ENCODE data around the gene PLXND1. TPM values are rescaled to one million over a fixed set of nuclear protein-coding genes. Genes with fewer than 3 reads are reported as not detected.

Gene PLXND1
- total RNA-seq, 1 donor from 2014 or later = 319 TPM

DNA sequence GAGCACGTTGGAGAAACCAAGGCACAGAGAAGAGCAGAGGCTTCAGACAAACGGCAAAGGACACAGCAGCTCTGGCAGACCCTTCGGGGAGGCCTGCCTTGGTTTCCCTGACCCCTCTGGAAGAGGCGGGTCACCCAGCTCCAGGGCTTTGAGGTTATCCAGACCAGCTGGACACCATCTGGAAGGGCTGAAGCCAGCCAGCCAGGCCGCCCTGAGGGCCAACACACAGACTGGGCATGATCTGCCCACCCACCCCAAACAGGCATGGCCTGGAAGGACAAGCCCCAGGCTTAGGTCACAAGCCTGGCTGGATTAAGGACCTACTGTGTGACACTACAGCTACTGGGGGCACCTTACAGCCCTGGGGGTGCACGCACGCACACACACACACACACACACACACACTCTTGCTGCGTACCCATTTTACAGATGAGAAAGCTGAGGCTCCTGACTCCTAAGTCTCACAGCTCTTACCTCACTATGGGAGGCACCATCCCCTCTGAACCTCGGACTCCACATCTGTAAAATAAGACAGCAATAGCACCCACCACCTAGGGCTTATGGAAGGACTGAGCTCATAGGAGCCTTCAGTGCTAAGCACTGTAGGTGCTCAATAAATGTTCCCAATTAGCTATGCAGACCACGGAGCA lies 10.8 kb downstream of the PLXND1 start:
- intact Hi-C loops (cut with DNase I) = no loop called here
- ATAC-seq (no peak), DNase-seq (ENCODE audit: low spot score) (no peak)

DNA sequence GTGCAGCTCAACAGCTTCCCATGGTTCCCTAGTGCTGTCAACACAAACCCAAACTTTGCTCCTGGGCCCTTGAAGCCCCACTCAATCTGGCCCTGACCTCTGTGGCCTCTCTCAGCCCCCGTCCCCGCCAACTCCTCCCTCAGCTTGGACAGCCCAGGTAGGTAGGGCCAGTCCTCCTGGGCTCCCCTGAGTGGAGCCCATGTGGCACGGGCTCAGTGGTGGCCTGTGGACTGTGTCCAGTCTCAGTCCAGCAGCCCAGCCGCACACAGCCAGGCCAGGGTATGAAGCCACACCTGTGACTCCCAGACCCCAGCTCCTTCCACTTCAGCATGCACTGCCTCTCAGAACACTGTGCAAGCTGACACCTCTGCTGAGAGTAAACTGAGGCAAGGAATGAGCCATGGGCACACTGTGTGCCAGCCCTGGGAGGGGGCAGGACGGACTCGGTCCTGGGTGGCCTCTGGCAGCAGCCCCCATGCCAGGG lies 11.5 kb downstream of the PLXND1 start:
- no peak for DNase-seq (ENCODE audit: low spot score)
- ATAC-seq = no peak
- intact Hi-C loops (cut with DNase I) = no loop called here

DNA sequence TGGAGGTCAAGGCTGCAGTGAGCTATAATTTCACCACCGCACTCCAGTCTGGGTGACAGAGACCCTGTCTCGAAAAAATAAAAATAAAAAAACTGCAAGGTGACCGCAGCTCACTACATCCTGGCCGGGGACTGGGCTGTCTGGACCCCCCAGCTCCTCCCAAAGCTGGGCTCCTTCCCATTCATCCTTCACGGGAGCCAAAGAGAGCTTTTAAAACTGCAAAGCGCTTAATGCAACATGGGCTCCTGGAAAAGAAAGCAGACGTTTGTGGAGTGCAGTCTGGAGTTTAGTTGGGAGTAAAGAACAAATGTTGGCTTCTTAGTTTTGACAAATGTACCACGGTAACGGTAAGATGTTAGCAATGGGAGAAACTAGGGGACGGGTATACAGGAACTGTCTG lies 12.1 kb downstream of the PLXND1 start:
- no peak for DNase-seq (ENCODE audit: low spot score)
- intact Hi-C loops (cut with DNase I) = no loop called here
- no peak for ATAC-seq

DNA sequence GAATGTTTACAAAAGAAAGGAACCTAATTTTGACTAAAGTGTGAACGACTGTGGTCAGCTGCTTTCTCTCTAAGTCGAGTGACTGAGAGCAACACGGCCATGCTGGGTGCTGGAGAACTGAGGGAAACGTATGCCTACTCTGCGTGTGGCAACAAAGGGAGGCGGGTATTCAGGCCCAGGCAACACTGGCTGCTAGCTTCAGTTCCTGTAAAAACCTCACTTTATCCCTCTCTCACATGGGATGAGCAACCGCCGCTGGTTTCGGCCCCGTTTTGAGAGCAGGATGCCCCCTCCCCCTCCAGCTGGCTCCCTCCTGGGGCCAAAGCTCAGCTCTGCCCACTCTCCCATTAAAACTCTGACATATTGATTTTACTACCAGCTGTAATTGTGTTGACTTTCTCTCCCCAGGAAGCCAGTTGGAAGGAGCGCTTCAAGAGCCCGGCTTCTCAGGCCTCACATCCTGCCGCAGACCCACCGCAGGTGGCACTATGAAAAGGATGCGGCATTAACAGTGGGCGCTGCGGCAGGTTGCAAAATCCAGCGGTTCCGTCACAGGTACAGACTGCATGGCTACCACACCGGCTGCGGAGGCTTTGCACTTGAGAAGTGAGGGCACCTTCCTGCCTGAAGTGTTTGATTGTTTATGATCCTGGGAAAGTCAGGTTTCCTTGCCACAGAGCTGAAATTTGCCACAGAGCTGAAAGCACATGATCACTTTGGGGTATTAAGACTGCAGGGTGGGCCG lies 12.7 kb downstream of the PLXND1 start:
- intact Hi-C loops (cut with DNase I) = no loop called here
- ATAC-seq = no peak
- DNase-seq (ENCODE audit: low spot score) = no peak

DNA sequence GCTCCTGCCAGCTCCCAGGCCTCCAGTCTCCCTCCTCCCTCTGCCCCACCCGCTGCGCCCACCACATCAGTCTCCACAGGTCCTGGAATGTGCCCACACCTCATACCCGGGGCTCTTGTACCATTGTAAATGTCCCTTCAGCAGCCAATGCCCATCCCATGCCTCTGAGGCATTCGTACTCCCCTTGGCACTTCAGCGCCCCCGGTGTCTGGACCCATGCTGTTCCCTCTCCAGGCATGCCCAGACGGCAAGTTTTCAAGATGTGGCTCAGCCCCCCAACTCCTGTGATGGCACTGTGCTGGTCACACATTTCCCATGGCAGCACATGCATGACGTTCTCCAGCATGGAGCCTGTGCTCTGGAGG lies 13.3 kb downstream of the PLXND1 start:
- intact Hi-C loops (cut with DNase I) = no loop called here
- DNase-seq (ENCODE audit: low spot score) = no peak
- no peak for ATAC-seq

DNA sequence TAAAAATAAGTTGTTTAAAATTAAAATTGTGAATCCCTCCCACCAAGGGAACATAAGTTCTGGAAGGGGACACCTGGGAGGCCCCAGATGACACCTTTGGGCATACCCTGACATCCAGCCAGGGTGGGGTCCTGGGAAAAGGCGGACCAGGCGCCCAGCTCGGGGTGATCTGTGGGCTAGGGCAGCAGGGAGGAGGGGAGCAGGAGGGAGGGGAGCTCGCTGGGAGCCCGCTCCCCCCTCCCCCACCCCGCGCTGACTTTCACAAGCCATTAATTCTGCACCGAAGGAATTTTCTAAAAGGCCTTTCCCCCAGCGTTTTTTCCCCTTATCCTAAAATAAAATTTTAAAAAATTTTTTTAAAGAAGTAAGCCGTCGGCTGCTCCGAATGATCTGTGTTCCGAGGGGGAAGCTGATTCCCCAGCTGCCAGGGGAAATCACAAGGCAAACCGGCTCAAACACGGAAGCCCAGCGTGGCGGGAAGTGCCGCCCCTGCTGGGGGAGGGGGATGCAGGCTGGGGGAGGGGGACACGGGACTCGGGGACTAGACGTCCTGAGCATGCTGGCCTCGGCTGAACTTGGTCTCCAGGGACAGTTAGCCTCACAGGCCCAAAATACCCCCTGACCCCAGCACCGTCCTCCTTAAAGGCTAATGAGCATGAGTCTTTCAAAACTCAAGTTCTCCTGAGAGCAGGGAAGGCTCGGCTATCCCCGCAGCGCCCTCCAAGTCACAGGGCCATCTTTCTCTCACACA lies 13.9 kb downstream of the PLXND1 start:
- intact Hi-C loops (cut with DNase I) = no loop called here
- ATAC-seq = peak; percentile 8
- DNase-seq (ENCODE audit: low spot score) = peak; percentile 87

DNA sequence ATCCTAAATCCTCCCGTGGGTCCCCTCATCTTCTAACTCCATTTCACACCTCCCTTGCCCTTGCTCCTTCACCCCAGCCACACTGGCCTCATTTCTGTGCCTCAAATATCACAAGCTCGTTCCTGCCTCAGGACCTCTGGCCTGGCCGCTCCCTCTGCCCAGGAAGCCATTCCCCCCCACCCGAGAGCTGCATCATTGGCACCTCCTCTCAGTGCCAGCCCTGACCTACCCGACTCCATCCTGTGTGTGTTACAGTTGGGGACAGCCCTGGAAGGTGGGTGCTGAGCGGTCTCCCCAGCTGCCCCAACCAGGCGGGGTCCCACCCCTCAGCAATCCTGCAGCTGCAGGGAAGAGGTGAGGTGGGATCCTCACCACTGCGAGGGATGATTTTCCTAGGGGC lies 14.5 kb downstream of the PLXND1 start:
- DNase-seq (ENCODE audit: low spot score) = no peak
- intact Hi-C loops (cut with DNase I) = no loop called here
- no peak for ATAC-seq

DNA sequence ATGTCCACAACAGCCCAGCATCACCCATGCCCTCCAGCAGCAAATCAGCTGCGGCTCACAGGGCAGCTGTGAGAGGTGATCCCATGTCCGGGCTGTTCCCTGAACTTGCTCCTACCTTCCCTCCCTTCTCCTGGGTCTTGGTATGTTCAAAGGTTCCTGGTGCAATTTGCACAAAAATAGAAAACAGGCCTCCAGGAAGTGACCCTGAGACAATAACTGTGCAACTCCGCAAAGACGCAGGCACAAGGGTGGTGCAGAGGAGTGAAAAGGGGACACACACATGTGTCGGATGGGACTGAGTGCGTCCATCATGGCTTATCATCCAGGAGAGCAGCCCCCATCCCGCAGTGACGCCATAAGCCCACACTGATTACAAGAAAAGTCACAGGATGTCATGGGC lies 16.3 kb downstream of the PLXND1 start:
- no peak for DNase-seq (ENCODE audit: low spot score)
- no peak for ATAC-seq
- intact Hi-C loops (cut with DNase I) = no loop called here

DNA sequence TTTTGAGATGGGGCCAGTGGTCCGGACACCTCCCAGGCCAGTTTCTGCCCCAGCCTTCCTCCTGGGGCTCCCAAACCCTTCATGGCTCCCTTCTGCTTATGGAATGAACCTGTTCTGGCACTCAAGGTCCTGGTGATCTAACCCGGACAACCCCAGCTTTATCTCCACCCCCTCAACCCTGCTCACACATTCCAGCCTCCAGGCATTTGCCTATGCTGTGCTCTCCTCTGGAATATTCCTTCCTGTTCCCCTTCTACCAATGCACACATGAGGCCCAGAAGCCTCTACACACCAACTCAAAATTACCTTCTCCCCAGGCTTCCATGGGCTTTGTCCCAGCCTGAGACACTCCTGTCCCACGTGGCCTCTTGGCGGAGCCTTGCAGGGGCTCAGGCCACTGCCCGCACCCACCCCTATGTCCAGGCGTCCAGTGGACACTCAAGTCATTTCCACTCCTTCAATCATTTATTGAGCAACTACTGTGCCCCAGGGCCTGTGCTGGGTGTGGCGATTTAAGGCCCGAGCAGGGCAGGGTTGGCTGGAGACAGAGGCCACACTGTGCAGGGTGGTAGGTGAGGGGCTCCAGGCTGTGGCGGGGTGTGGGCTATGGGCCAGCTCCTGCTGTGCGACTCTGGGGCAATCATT lies 18.8 kb downstream of the PLXND1 start:
- DNase-seq (ENCODE audit: low spot score) (no peak), ATAC-seq (no peak)
- intact Hi-C loops (cut with DNase I) = no loop called here

DNA sequence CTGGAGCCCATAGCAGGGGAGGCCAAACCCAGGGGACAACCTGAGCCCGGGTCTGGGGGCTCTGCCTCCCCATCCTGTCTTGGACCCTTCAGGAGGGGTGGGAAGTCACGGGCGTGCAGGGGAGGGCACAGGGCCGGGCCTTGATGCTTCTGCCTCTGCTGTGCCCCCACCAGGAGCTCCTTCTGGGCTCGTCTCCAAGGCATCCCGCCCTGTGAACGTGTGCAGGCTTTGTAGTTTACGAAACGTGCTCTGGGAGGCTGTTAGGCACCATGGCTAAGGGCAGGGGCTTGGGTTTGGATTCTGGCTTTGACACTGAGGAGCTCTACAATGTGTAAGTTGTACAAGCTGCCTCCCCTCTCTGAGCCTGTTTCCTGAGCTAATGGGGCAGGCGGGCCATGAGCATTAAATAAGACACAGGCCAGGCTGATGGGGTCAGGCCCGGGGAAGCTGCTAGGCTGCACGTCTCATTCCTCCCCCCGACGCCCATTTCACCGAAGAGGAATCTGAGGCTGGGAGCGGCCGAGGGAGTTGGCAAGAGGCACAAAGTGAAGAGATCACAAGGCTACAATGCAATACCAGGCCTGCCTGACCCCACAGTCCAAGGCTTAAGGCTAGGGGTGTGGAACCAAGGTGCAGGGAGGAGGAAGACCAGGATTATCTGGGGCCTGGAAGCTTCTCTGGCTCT lies 19.6 kb downstream of the PLXND1 start:
- no peak for DNase-seq (ENCODE audit: low spot score)
- ATAC-seq = peak; percentile 84
- intact Hi-C loops (cut with DNase I) = no loop called here

DNA sequence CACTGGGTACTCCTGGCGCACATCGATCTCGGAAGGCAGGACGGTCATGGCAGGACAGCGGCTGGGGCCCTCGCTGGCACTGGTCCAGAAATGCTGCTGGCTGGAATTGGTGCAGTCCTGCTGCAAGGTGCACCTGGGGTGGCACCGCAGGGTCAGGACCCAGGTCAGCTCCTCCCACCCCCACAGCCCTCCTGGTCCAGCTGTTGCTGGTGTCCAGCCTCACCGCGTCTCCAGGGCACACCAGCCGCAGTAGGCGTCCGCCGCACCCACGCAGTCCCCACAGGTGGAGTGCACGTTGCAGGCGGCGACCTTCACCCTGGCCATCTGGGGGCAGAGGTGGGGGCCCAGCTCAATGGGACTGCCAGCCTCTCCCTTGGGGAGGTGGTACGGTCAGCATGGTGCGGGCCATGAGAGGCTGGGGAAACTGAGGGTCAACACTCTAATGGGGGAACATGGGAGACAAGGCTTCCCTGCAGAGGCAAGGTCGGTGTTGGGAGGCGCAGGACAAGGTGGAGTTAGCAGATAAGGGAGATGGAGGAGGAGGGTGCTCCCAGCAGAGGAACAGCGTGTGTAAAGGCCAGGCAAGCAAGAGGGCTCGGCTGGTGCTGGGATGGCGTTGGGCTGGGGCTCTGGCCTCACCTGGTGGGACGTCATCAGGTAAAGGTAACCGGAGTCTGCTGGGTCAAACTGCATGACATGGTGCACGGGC lies 20.4 kb downstream of the PLXND1 start:
- DNase-seq (ENCODE audit: low spot score) (no peak), ATAC-seq (no peak)
- intact Hi-C loops (cut with DNase I) = no loop called here

DNA sequence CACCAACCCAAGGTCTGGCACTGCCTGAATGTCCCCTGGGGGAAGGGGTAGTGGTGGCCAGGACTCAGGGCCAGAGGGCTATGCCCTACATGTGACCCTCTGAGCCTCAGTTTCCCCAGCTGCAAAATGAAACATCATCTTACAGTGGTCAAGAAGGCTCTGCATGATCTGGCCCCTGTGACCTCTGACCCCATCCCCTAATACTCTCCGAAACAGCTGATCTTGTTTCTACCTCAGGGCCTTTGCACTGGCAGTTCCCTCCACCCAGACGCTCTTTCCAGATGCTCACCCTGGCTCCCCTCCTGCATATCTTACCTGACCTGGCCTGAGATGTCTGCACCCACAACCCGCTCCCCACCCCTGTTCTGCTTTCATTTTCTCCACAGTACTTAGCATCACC lies 21.8 kb downstream of the PLXND1 start:
- intact Hi-C loops (cut with DNase I) = no loop called here
- no peak for DNase-seq (ENCODE audit: low spot score)
- no peak for ATAC-seq

DNA sequence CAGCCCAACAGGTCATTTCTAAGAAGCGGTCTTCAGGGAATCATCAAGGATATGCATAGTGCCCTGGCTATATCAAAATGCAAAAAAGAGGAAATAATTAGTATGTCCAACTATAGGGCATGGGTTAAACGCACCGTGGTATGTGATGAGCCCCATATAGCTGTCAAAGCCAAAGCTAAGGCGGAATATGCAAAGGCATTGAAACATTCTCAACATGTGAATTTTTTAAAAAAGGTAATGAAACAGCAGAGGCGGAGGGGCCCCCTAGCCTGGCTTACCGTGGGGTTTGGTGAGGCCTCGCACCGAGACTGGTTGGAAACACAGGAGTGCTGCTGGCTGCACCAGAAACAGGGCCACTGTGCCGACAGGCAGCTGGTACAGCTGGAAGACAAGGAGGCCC lies 23.2 kb downstream of the PLXND1 start:
- intact Hi-C loops (cut with DNase I) = no loop called here
- ATAC-seq (no peak), DNase-seq (ENCODE audit: low spot score) (no peak)

DNA sequence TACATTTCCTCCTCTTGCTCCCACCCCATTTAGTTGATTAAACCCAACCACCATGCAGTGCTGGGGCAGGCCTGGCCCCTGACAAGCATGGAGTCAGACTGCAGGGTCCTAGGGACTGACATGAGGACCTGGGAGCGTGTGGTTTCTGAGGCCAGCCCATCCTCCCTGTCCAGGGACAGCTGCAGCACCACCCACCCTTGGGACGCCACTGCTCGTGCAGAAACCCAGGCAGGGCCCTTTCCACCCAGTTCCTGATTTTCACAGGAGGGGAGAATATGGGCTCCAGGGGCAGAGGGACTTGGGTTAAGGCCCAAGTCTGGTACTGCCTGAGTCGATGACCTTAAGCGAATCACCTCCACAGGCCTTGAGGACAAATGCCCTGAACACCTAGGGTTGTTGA lies 23.7 kb downstream of the PLXND1 start:
- DNase-seq (ENCODE audit: low spot score) = no peak
- intact Hi-C loops (cut with DNase I) = no loop called here
- no peak for ATAC-seq

DNA sequence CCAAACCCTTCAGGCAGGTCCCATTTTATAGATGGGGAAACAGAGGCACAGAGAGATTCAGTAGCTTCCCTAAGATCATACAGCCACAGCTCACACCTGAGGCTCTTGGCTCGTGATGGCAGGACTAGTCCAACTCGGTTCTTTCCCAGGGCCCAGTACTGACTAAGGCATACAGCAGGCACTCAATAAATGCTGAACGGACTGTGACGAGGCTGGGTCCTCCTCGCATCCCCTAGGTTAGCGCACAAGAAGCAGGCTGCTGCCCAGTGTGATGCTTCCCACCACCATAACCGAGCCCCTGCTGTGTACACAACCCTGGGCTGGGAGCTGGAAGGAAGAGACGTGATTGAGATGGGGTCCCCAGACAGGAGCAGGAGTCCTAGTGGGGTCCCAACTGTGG lies 24.9 kb downstream of the PLXND1 start:
- no peak for DNase-seq (ENCODE audit: low spot score)
- no peak for ATAC-seq
- intact Hi-C loops (cut with DNase I) = no loop called here

DNA sequence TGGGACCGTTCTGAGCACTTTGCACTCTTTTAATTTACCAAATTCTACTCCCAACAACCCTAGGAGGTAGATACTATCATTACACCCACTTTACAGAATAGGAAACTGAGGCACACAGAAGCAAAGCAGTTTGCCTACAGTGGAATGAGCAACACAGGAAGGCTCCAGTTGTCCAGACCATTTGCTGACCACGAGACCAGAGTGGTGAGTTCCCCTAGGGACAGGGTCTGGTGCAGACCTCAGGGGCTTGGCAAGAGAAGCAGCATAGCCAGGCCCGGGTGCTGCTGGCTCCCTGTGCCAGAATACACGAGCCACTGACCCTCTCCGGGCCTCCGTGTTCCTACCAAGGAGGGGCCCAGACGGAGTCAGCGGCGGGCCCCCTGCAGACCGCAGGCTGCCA lies 26.5 kb downstream of the PLXND1 start:
- intact Hi-C loops (cut with DNase I) = no loop called here
- ATAC-seq (no peak), DNase-seq (ENCODE audit: low spot score) (no peak)

DNA sequence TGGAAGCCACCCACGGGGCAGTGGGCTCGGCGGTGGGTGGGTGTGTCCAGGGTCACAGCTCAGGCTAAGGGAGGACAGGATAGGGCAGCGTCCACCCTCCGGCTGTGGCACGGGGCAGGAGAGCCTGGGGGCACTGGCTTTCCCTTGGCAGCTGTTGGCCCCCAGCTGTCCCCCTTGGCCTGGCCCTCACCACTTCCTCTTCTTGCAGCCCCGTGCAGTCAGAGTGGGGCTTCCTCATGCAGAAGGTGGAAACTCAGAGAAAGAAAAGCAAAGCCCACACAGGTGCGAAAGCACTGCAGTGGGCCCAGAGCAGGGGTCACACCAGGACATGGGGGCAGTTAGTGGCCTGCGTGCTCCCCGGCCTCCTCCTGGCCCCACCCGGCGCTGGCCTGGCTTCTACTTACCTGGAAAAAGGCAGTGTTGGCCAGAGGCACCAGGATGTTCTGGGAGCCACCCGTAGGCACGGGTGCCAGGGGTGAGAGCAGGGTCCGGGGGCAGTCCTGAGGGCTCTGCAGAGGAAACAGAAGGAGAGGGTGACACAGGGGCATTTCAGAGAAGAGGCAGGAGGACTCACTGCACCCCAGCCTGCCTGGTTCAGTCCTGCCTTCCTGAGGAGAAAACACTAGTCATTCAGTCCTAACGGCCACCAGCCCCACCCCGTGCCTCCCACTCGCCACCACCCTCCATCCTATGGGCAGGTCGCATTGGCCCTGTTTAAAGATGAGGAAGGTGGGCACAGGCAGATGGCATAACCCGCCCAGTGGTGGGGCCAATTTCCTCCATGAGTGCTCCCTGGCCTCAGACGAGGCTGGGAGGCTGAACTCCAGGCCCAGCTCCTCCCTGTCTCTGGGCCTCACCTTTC lies 28.3 kb downstream of the PLXND1 start:
- no peak for DNase-seq (ENCODE audit: low spot score)
- peak; percentile 61 for ATAC-seq

DNA sequence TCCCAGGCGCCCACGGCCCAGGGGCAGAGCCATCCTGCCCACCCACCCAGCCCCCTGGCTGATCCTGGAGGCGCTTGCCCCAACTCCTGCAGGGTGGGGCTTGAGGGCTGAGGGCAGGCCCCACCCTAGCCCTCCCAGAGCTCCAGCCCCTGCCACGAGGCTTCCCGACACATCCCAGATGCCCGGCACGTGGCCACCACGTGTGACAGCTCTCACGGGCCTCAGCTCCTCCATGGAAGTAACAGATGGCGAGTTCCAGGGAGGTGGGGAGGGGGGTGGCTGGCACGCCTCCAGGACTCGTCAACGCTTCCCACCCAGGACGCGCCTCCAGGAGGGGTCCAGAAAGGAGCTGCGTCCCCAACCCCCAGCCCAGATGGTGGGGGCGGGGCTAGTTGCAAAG lies 29.1 kb downstream of the PLXND1 start:
- intact Hi-C loops (cut with DNase I) = no loop called here
- peak; percentile 79 for ATAC-seq
- DNase-seq (ENCODE audit: low spot score) = peak; percentile 82

More for the DNA sequence above, 28.3 kb downstream of the PLXND1 start:
- intact Hi-C loops (cut with DNase I) = no loop called here
